Measurements from ENCODE around the gene BAIAP2. TPM values are rescaled to one million over a fixed set of nuclear protein-coding genes. Genes with fewer than 3 reads are reported as not detected.

Gene BAIAP2
- total RNA-seq, 1 experiment from 2014 or later: 57.7 TPM

GRCh38 chr17:81018044-81018802 is 16.7 kb upstream of the BAIAP2 start:
- no peak overlapping the region for H3K27ac Mint-ChIP-seq (ENCODE audit: unreplicated experiment)

DNA sequence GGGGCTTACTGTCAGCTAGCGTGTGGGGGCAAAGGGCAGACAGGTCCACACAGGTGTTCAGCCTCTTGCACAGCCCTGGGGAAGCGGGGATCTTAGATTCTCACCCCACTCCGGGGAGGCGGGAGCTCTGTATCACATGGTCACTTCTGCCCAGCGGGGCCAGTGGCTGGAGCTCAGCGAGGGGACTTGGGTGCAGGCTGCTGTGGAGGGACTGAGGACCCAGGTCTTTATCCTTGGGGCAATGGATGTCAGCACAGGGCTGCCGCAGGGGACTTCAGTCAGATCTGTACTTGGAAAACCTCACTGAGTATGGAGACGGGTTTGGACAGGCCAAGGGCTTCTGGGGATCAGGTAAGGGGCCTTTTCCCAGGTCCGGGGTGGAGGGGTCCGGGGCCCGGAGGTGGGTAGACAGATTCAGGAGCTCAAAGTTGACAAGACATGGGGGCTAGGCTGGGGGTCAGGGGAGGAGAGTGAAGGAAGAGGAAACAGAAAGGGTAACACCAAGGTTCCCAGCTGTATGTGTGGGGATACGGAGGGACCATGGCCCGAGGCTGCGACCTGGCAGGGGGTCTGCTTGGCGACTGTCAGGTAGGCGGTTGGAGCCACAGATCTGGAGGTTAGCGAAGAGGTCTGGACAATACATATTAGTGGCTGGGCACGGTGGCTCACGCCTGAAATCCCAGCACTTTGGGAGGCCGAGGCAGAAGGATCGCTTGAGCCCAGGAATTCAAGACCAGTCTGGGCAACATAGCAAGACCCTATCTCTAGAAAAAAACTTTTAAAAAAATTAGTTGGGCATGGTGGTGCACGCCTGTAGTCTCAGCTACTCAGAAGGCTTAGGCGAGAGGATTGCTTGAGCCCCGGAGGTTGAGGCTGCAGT is 15.1 kb upstream of the BAIAP2 start:
- Histone ChIP-seq H3K9me3 (peaks cover 8% of the 10 kb centered on the region), H3K36me3 (ENCODE audit: control insufficient read depth, insufficient read depth, low read length) (no peaks in the 10 kb centered on the region), H3K27me3 (replicated peaks; ENCODE audit: control insufficient read depth, insufficient read depth, low read length) (no peaks in the 10 kb centered on the region), H3K4me3 (ENCODE audit: low read depth, low read length) (no peak overlapping the region), H3K4me1 (no peaks in the 10 kb centered on the region)
- DNase-seq: no peak
- H3K4me1 Mint-ChIP-seq (ENCODE audit: low read depth, unreplicated experiment): no peaks in the 10 kb centered on the region
- TF ChIP-seq, protein P1, sequence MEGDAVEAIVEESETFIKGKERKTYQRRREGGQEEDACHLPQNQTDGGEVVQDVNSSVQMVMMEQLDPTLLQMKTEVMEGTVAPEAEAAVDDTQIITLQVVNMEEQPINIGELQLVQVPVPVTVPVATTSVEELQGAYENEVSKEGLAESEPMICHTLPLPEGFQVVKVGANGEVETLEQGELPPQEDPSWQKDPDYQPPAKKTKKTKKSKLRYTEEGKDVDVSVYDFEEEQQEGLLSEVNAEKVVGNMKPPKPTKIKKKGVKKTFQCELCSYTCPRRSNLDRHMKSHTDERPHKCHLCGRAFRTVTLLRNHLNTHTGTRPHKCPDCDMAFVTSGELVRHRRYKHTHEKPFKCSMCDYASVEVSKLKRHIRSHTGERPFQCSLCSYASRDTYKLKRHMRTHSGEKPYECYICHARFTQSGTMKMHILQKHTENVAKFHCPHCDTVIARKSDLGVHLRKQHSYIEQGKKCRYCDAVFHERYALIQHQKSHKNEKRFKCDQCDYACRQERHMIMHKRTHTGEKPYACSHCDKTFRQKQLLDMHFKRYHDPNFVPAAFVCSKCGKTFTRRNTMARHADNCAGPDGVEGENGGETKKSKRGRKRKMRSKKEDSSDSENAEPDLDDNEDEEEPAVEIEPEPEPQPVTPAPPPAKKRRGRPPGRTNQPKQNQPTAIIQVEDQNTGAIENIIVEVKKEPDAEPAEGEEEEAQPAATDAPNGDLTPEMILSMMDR (IDR thresholded peaks at IDR 0.05; ENCODE audit: insufficient read depth in 1 of 2, low read depth in 1 of 2, low read length in 1 of 2, severe bottlenecking in 1 of 2, unreplicated experiment in 1 of 2): no peak
- intact Hi-C loops (cut with micrococcal nuclease; ENCODE audit: unreplicated experiment): loop anchor here (5.0 kb wide), 1 partner anchor 82 kb away; no protein-coding TSS in a partner anchor
- POLR2A ChIA-PET: no interaction called here
- BruUV-seq (replicated peaks): no TSS peak
- no peak overlapping the region for H3K4me3 Mint-ChIP-seq (ENCODE audit: unreplicated experiment)
- no peak overlapping the region for H3K27ac Mint-ChIP-seq (ENCODE audit: unreplicated experiment)
- H3K36me3 Mint-ChIP-seq (ENCODE audit: insufficient read depth, unreplicated experiment): no peaks in the 10 kb centered on the region
- peaks cover 10% of the 10 kb centered on the region for H3K9me3 Mint-ChIP-seq (ENCODE audit: unreplicated experiment)
- CTCF ChIA-PET: interaction anchor here (0.5 to 1.3 kb wide), 2 partner anchors 13 to 796 kb away, joined by 3 to 4 read pairs; no protein-coding TSS in a partner anchor
- peaks cover 3% of the 10 kb centered on the region for H3K27me3 Mint-ChIP-seq (ENCODE audit: insufficient read depth, unreplicated experiment)

More at GRCh38 chr17:81018044-81018802, 16.7 kb upstream of the BAIAP2 start:
- CTCF ChIA-PET: no interaction called here
- intact Hi-C loops (cut with micrococcal nuclease; ENCODE audit: unreplicated experiment): no loop called here
- Histone ChIP-seq H3K9me3 (peaks cover 8% of the 10 kb centered on the region), H3K27me3 (replicated peaks; ENCODE audit: control insufficient read depth, insufficient read depth, low read length) (no peaks in the 10 kb centered on the region), H3K4me1 (no peaks in the 10 kb centered on the region; the same call in 1 of the 2 replicates), H3K36me3 (ENCODE audit: control insufficient read depth, insufficient read depth, low read length) (no peaks in the 10 kb centered on the region), H3K4me3 (ENCODE audit: low read depth, low read length) (no peak overlapping the region)
- peaks cover 10% of the 10 kb centered on the region for H3K9me3 Mint-ChIP-seq (ENCODE audit: unreplicated experiment)
- H3K36me3 Mint-ChIP-seq (ENCODE audit: insufficient read depth, unreplicated experiment): peaks cover 4% of the 10 kb centered on the region
- no peak for DNase-seq
- peaks cover 3% of the 10 kb centered on the region for H3K27me3 Mint-ChIP-seq (ENCODE audit: insufficient read depth, unreplicated experiment)
- no peaks in the 10 kb centered on the region for H3K4me1 Mint-ChIP-seq (ENCODE audit: low read depth, unreplicated experiment)
- no peak overlapping the region for H3K4me3 Mint-ChIP-seq (ENCODE audit: unreplicated experiment)
- POLR2A ChIA-PET: no interaction called here
- TF ChIP-seq, protein P1 (IDR thresholded peaks at IDR 0.05; ENCODE audit: insufficient read depth in 1 of 2, low read depth in 1 of 2, low read length in 1 of 2, severe bottlenecking in 1 of 2, unreplicated experiment in 1 of 2): no peak
- no TSS peak for BruUV-seq (replicated peaks)

- ChIA-PET POLR2A (no interaction called here), CTCF (interaction anchor here (1.3 kb wide), 1 partner anchor 12 kb away, joined by 4 read pairs; no protein-coding TSS in a partner anchor)
- Mint-ChIP-seq H3K27me3 (ENCODE audit: insufficient read depth, unreplicated experiment) (peaks cover 3% of the 10 kb centered on the region), H3K36me3 (ENCODE audit: insufficient read depth, unreplicated experiment) (no peaks in the 10 kb centered on the region), H3K4me3 (ENCODE audit: unreplicated experiment) (no peak overlapping the region), H3K27ac (ENCODE audit: unreplicated experiment) (no peak overlapping the region), H3K4me1 (ENCODE audit: low read depth, unreplicated experiment) (no peaks in the 10 kb centered on the region), H3K9me3 (ENCODE audit: unreplicated experiment) (peaks cover 7% of the 10 kb centered on the region)
- intact Hi-C loops (cut with micrococcal nuclease; ENCODE audit: unreplicated experiment): loop anchor here (5.0 kb wide), 1 partner anchor 82 kb away; no protein-coding TSS in a partner anchor
- H3K9me3 ChIP-seq: peaks cover 8% of the 10 kb centered on the region
- BruUV-seq (replicated peaks): no TSS peak
- no peaks in the 10 kb centered on the region for H3K27me3 ChIP-seq (replicated peaks; ENCODE audit: control insufficient read depth, insufficient read depth, low read length)
- no peaks in the 10 kb centered on the region for H3K4me1 ChIP-seq
- no peak for DNase-seq
- TF ChIP-seq, protein P1 (IDR thresholded peaks at IDR 0.05; ENCODE audit: insufficient read depth in 1 of 2, low read depth in 1 of 2, low read length in 1 of 2, severe bottlenecking in 1 of 2, unreplicated experiment in 1 of 2): no peak
- no peaks in the 10 kb centered on the region for H3K36me3 ChIP-seq (ENCODE audit: control insufficient read depth, insufficient read depth, low read length)
- no peak overlapping the region for H3K4me3 ChIP-seq (ENCODE audit: low read depth, low read length)
Observed at GRCh38 chr17:81020443-81020766, 14.5 kb upstream of the BAIAP2 start.

Data from Caco-2 (cell line).